ENCODE measurements around the gene EIF4B.
"Not testable (repeated sequence)": the region's sequence is repeated elsewhere in the genome, so short reads cannot be mapped to it uniquely, and the experiment has no call there.

Gene EIF4B

GRCh38 chr12:53005986-53006809 lies at the start of gene EIF4B:
TSS of gene EIF4B (plus strand) at chr12:53006456. CDS start at chr12:53006484, 28 bp downstream.
- DNase-seq (ENCODE audit: low spot score), result peak; percentile 98

GRCh38 chr12:52956987-52957386 lies 49.3 kb upstream of the EIF4B start:
- no peak for DNase-seq (ENCODE audit: low spot score)

DNA sequence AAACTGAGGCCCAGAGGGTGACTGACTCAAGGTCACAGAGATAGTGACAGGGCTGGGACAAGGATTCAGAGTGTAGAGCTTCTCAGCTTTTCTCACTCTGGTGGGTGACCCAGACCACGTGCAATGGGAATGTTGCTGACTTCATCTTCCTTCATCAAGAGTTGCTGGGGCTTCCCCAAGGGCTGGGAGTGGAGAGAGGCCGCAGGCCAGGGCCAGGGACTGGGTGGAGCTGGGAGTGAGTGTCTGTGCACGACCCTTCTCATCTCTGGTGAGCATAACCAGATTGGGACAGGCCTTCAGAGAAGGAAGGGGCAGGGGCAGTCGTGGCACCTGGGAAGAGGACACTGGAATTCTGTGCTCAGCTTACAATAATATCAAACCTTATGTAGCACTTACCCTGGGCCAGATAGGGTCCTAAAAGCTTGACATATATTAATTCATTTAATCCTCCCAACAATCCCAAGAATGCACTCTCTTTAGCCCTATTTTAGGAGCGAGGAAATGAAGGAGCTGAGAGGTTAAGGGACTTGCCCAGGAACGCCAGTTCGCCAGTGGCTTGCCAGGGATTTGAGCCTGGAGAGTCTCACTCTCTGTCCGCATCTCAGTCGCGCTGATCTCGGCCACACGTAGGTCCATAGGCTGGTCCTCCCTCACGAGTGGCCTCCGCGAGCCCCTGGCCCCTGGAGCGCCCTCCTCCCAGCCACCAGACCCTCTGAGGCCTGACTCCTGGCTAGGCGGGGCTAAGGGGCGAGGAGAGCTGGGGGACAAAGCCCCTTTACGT lies 41.5 kb upstream of the EIF4B start:
- DNase-seq (ENCODE audit: low spot score), result no peak

- DNase-seq (ENCODE audit: low spot score), result no peak
These were observed 40.9 kb upstream of the EIF4B start for GRCh38 chr12:52965337-52965731.

DNA sequence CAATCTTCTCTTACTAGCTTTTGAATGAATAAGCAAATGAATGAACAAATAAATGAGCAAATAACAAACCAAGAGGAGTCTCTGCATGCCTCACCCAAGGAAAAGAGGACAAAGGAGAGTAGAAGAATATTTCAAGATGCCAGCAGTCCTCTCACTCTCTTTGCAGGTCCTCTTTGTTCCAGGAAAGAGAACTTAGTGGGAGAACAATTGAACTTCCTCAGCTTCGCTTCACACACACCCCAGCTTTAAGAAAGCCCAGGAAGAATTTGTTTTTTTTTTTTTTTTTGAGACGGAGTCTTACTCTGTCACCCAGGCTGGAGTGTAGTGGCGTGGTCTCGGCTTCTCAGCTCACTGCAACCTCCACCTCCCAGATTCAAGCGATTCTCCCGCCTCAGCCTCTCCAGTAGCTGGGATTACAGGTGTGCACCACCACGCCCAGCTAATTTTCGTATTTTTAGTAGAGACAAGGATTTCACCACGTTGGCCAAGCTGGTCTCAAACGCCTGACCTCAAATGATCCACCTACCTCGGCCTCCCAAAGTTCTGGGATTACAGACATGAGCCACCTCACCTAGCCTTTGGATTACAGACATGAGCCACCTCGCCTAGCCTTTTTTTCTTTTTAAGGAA lies 37.0 kb upstream of the EIF4B start:
- no peak for DNase-seq (ENCODE audit: low spot score)

DNA sequence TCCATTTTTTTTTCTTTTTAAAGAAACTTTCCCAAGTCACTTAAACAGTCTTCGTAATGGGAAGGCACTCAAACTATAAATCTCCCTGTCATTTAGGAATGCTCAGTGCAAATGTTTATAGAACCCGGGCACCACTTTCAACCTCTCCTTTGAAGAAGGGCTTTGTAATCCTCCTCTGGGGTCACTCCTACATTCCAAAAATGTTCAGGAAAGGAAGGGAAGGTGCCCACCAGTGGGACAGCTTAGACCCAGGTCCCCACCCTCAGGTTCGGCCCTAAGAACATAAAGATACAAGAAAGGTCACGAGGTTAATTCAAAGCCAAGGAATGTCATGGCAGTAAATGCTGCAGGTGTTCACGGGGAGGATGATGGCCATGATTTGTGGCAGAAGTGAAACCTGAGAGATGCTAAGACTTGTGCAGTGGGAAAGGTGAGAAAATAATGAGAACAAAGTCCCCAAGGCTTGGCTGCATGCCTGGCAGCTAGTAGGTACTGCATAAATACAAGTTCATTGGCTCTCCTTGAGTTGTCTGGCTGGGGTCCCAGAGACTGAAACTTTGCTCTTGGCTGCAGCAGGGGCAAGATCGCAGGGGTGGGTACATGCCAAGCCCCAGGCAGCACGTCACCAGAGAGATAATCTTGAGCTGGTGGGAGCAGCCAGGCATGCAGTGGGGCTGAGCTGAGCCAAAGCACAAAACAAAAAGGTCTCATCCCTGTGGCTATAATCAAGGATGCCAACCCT lies 36.3 kb upstream of the EIF4B start:
- DNase-seq (ENCODE audit: low spot score), result no peak

- DNase-seq (ENCODE audit: low spot score), result no peak
These were observed 34.5 kb upstream of the EIF4B start for GRCh38 chr12:52971679-52972329.

GRCh38 chr12:52975204-52975603 lies 31.1 kb upstream of the EIF4B start:
- no peak for DNase-seq (ENCODE audit: low spot score)

DNA sequence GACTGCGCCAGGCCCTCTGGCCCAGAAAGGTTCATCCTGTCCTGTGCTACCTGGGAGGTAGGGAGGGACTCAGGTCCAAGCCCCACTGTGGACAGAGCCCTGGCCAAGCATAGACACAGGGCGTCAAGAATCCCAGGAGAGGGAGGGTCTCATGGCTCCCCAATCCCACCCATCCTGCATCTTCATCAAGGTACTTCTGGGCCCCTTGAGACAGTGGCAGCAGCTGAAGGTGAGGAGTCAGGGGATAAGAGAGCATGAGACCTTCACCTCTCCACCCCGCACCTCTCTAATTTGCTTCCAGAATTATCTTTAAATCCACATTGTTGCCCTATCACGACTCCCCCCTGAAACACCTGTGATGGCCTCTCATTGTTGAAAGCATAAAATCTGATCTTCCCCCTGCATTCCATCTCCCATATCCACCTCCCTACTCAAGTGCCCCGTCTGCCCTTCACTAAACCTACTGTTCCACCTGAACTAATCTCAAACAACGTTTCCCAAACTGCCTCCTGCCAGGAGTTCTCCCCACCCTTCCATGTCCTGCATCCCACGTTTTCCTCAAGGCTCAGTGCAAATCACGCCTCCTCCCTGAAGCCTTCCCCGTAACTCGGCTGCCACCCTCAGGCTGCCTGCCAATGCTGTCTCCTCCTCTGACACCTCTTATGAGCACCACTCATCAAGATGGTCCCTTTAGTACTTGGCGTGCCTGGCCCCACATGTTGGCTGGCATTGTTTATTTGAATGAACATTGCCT lies 30.3 kb upstream of the EIF4B start:
- no peak for DNase-seq (ENCODE audit: low spot score)

DNA sequence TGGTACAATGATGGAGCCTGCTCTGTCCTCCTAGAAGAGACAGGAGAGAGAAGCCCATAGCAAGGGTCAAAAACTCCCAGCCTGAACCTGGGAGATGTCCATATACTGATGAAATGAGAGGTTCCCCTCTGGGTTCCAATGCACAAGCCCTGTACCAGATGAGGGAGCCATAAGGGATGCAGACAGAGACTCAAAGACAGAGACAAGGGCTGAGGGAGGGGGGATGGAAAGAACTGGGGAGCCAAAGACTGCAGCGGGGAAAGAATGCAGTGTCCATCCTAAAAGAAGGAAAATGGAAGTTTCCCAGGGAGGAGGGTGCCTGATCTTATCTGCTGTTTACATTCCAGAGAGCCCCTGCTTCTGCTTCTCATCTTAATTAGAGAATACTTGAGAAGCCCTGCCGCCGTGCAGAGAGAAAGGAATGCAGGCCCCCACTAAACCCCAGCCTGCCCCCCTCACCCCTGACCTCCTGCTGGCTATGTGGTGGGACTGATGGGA lies 29.6 kb upstream of the EIF4B start:
- DNase-seq (ENCODE audit: low spot score), result no peak

GRCh38 chr12:52977170-52977569 lies 29.1 kb upstream of the EIF4B start:
- DNase-seq (ENCODE audit: low spot score), result no peak

DNA sequence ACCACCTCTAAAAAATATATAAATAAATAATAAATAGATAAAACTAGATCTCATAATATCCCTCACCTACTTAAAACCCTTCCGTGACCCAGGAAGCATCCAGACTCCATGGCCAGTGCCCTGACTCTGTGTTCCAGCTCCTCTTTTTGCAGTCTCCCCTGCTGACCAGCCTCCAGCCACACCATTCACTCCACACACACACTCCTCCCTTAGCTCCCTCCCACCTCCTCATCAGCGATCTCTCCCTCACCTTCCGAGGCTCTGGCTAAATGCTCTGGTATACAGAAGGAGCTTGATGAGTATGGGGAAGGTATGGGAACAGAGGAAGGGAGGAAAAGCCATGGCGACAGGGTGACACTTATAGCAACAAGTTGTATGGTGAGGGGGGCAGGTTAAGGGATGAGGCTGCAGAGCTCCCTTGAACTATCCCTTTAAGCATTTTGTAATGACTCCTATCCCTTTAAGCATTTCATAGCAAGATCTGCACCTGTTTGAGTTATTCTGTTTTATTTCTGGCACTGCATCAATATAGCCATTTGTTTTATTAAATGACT lies 26.1 kb upstream of the EIF4B start:
- DNase-seq (ENCODE audit: low spot score), result no peak

DNA sequence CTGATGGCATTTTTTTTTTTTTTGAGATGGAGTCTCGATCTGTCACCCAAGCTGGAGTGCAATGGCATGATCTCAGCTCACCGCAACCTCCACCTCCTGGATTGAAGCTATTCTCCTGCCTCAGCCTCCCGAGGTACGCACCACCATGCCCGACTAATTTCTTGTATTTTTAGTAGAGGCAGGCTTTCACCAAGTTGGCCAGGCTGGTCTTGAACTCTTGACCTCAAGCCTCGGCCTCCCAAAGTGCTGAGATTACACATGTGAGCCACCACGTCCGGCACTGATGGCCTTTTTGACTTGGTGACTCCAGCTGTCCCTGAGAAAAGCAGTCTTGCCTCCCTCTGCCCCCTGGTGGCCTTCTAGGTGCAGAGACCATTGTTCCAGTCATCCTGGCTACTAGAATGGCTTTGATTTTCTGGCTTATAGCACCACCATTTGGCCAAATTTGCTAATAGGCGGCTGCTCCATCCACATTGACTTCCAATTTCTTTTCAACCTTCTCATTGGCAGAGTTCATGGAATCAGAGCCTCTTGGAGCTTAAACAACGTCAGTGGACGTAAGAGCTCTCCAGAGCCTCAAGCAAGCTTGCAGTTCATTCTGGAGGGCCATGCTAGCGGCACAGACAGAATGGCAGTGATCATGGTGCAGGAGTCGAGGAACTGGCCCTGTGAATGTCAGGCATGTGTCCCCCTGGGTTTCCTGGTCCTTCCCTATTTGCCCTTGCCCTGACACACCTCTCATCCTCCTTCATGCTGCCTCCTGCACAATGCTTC lies 25.4 kb upstream of the EIF4B start:
- DNase-seq (ENCODE audit: low spot score), result peak; percentile 84

DNA sequence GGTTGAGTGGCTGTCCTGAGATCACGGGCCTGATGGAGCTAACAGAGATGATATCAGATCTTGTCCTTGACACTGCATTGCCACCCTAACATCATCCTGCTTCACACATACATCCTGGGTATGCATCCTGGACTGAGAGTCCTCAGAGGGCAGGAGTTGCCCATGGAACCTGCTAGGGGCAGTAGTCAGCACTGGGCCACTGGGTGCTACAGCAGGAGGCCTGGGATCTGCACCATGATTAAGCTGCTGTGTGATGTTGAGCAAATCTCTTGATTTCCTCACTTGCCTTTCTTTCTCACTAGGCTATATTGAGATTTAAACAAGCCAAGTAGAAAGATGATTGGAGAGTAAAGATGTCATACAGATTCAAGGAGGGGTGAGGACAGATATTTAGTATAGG lies 22.1 kb upstream of the EIF4B start:
- no peak for DNase-seq (ENCODE audit: low spot score)

GRCh38 chr12:52988898-52989297 lies 17.4 kb upstream of the EIF4B start:
- no peak for DNase-seq (ENCODE audit: low spot score)

GRCh38 chr12:52990206-52990605 lies 16.1 kb upstream of the EIF4B start:
- no peak for DNase-seq (ENCODE audit: low spot score)

DNA sequence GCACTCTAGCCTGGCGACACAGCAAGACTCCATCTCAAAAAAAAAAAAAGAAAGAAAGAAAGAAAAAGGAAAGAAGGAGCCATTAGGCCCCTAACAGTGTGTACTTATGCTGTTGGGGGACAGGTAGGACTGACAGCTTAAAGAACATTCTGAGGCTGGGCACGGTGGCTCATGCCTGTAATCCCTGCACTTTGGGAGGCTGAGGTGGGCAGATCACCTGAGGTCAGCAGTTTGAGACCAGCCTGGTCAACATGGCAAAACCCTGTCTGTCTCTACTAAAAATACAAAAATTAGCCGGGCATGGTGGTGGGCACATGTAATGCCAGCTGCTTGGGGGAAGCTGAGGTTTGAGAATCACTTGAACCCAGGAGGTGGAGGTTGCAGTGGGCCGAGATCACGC lies 14.0 kb upstream of the EIF4B start:
- DNase-seq (ENCODE audit: low spot score), result not testable (repeated sequence)

- DNase-seq (ENCODE audit: low spot score), result no peak
These were observed 13.3 kb upstream of the EIF4B start for GRCh38 chr12:52992699-52993557.

DNA sequence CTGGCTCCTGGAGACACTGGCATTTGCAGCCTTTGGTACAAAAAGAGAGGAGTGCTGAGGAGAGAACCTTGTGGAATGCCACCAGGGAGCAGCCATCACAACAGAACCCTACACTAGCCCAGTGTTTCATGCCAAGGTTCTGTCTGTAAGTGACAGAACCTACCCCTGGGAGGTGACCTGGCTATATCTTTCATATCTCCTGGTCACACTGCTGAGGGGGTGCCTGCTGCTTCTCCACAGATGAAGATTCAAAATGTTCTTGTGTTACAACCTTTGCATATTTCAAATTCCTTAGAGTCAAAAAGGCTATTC lies 12.7 kb upstream of the EIF4B start:
- DNase-seq (ENCODE audit: low spot score), result no peak
